Caki2 (cell line): ENCODE results near the gene PDE11A. TPM values are rescaled to one million over a fixed set of nuclear protein-coding genes. Genes with fewer than 3 reads are reported as not detected.

Source experiments
- DNase-seq: peaks from one replicate; pipeline ENCODE4 v3.0.0-alpha.2; 2015; ENCODE audit warnings: low read depth
- in situ Hi-C: cut with HindIII; loops from 2 replicates; pipeline ENCODE4 v1.10.0; 2016; ENCODE audit warnings: low sequenced_read_pairs, low pct_unique_long_range_greater_than_20kb, mixed read lengths
- total RNA-seq: library from RNA; depleted of rRNA; stranded (reverse); fragments of >200 nt; shearing (Covaris generic); gene quantifications from 2 replicates; pipeline ENCODE4 v1.2.3, GENCODE V29; 2014; ENCODE audit warnings: low replicate concordance

The PDE11A gene
- total RNA-seq, 1 experiment from 2014 or later, result 0.57 TPM

- in situ Hi-C loops, result no loop called here
- no peak for DNase-seq
These were observed 453.1 kb downstream of the PDE11A start for GRCh38 chr2:177619461-177619860.

- in situ Hi-C loops, result no loop called here
- peak; percentile 92 for DNase-seq
These were observed 454.0 kb downstream of the PDE11A start for GRCh38 chr2:177618255-177619253.

GRCh38 chr2:177617849-177618248 is 454.7 kb downstream of the PDE11A start:
- in situ Hi-C loops, result no loop called here

GRCh38 chr2:177616731-177617130 is 455.8 kb downstream of the PDE11A start:
- in situ Hi-C loops, result no loop called here

More at GRCh38 chr2:177617849-177618248, 454.7 kb downstream of the PDE11A start:
- DNase-seq, result no peak

GRCh38 chr2:177616066-177616465 is 456.5 kb downstream of the PDE11A start:
- DNase-seq, result no peak
- in situ Hi-C loops, result no loop called here

More at GRCh38 chr2:177616731-177617130, 455.8 kb downstream of the PDE11A start:
- DNase-seq, result no peak

GRCh38 chr2:177612659-177613058 is 459.9 kb downstream of the PDE11A start:
- in situ Hi-C loops, result no loop called here
- no peak for DNase-seq

- in situ Hi-C loops, result no loop called here
- no peak for DNase-seq
These were observed 461.2 kb downstream of the PDE11A start for GRCh38 chr2:177611310-177611886.

- in situ Hi-C loops, result no loop called here
- no peak for DNase-seq
These were observed 461.8 kb downstream of the PDE11A start for GRCh38 chr2:177610813-177611212.

GRCh38 chr2:177606636-177607035 is 465.9 kb downstream of the PDE11A start:
- no peak for DNase-seq
- in situ Hi-C loops, result no loop called here

- peak; percentile 38 for DNase-seq
These were observed 468.1 kb downstream of the PDE11A start for GRCh38 chr2:177604271-177605065.

GRCh38 chr2:177603768-177604167 is 468.8 kb downstream of the PDE11A start:
- no peak for DNase-seq
- in situ Hi-C loops, result no loop called here

More at GRCh38 chr2:177604271-177605065, 468.1 kb downstream of the PDE11A start:
- in situ Hi-C loops, result no loop called here

GRCh38 chr2:177603181-177603580 is 469.4 kb downstream of the PDE11A start:
- DNase-seq, result no peak
- in situ Hi-C loops, result no loop called here

- in situ Hi-C loops, result no loop called here
- no peak for DNase-seq
These were observed 469.9 kb downstream of the PDE11A start for GRCh38 chr2:177602611-177603164.

- DNase-seq, result no peak
- in situ Hi-C loops, result no loop called here
These were observed 471.7 kb downstream of the PDE11A start for GRCh38 chr2:177600917-177601316.

- in situ Hi-C loops, result no loop called here
These were observed 472.6 kb downstream of the PDE11A start for GRCh38 chr2:177599956-177600355.

GRCh38 chr2:177599139-177599688 is 473.4 kb downstream of the PDE11A start:
- in situ Hi-C loops, result no loop called here
- no peak for DNase-seq

More at GRCh38 chr2:177599956-177600355, 472.6 kb downstream of the PDE11A start:
- no peak for DNase-seq

- no peak for DNase-seq
- in situ Hi-C loops, result no loop called here
These were observed 474.0 kb downstream of the PDE11A start for GRCh38 chr2:177598326-177599138.
